DOHH2 (cell line): ENCODE results near the gene RBBP8.

Source experiments
- H3F3A ChIP-seq: fragments of 200-600 bp; sonication (generic), shearing (Covaris generic); 2 replicates; pipeline ENCODE4 v1.6.0; 2016; ENCODE audit warnings: antibody characterized with exemption, mild to moderate bottlenecking; ENCODE audit not compliant: control insufficient read depth, insufficient read depth
- H3K27ac ChIP-seq: fragments of 200-600 bp; sonication (generic); 2 replicates; pipeline ENCODE4 v1.5.1; 2014; ENCODE audit warnings: low read depth, mild to moderate bottlenecking, low read length, moderate library complexity
- H3K27me3 ChIP-seq: fragments of 200-600 bp; sonication (generic); 2 replicates; pipeline ENCODE4 v1.6.1; 2014; ENCODE audit warnings: mild to moderate bottlenecking, low read length, mixed read lengths; ENCODE audit not compliant: control insufficient read depth
- H3K36me3 ChIP-seq: fragments of 200-600 bp; sonication (generic); 2 replicates; pipeline ENCODE4 v1.6.1; 2014; ENCODE audit warnings: mild to moderate bottlenecking, low read length, moderate library complexity, mixed read lengths; ENCODE audit not compliant: control insufficient read depth
- H3K4me1 ChIP-seq: fragments of 200-600 bp; sonication (generic); 2 replicates; pipeline ENCODE4 v1.6.1; 2014; ENCODE audit warnings: mild to moderate bottlenecking, low read length, mixed read lengths; ENCODE audit not compliant: control insufficient read depth
- H3K4me2 ChIP-seq: fragments of 200-600 bp; sonication (generic); 2 replicates; pipeline ENCODE4 v1.6.0; 2014; ENCODE audit warnings: mild to moderate bottlenecking, low read length, moderate library complexity
- H3K4me3 ChIP-seq: fragments of 200-600 bp; sonication (generic); 2 replicates; pipeline ENCODE4 v1.5.1; 2014; ENCODE audit warnings: mild to moderate bottlenecking, low read length, mixed read lengths
- H3K79me2 ChIP-seq: fragments of 200-600 bp; sonication (generic); 2 replicates; pipeline ENCODE4 v1.6.1; 2014; ENCODE audit warnings: mild to moderate bottlenecking, low read length, mixed read lengths; ENCODE audit not compliant: control insufficient read depth
- H3K9me2 ChIP-seq: fragments of 200-600 bp; sonication (generic); replicated peaks from 2 replicates; pipeline ENCODE4 v1.6.1; 2014; ENCODE audit warnings: mild to moderate bottlenecking, low read length, mixed read lengths; ENCODE audit not compliant: control insufficient read depth
- H3K9me3 ChIP-seq: fragments of 200-600 bp; sonication (generic); 2 replicates; pipeline ENCODE4 v1.6.1; 2014; ENCODE audit warnings: antibody characterized with exemption, low read length, mixed read lengths; ENCODE audit not compliant: control insufficient read depth, insufficient read depth
- H4K20me1 ChIP-seq: fragments of 200-600 bp; sonication (generic); 2 replicates; pipeline ENCODE4 v1.6.0; 2014; ENCODE audit warnings: low read depth, mild to moderate bottlenecking, antibody characterized with exemption, low read length, moderate library complexity; ENCODE audit not compliant: control insufficient read depth, insufficient read depth
- CTCF ChIP-seq: fragments of 200-600 bp; sonication (generic); IDR thresholded peaks from one replicate; pipeline ENCODE4 v1.5.1; 2014; ENCODE audit warnings: antibody characterized with exemption, mild to moderate bottlenecking, low read depth, low read length; ENCODE audit not compliant: poor library complexity, severe bottlenecking
- EZH2phosphoT487 ChIP-seq: fragments of 200-600 bp; sonication (generic); IDR thresholded peaks from 2 replicates; pipeline ENCODE4 v1.6.1; 2017; ENCODE audit warnings: borderline replicate concordance, mild to moderate bottlenecking, antibody characterized with exemption, low read length, moderate library complexity, mixed read lengths

RBBP8 gene

DNA sequence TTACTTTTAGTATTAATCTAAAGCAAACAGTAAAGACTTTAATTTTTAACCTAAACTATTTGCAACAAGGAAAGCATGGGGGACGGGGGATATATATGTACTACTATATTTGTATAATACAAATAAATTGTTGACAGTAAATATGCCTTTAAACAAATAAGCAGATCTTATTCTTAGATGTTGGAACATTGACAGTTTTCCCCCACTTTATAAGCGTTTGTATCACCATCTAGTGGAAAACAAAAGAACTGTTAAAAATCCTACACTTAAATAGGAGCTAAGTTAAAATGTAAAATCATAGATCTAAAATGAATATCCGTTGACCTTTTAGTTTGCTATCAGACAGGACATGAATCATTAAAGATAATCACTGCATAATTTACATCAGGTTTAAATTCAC is 50.0 kb downstream of the RBBP8 start:
- Histone ChIP-seq H3K9me2 (no peaks in the 10 kb centered on the region), H3K4me2 (no peak overlapping the region), H3K4me3 (no peak overlapping the region), H3K36me3 (peaks cover 78% of the 10 kb centered on the region), H3K4me1 (peaks cover 14% of the 10 kb centered on the region), H4K20me1 (no peaks in the 10 kb centered on the region; the same call in 1 of the 2 replicates), H3F3A (0 out of 2 replicates have a peak, but pooled peaks cover 5% of the 10 kb centered on the region), H3K27me3 (no peaks in the 10 kb centered on the region), H3K79me2 (no peaks in the 10 kb centered on the region), H3K9me3 (no peaks in the 10 kb centered on the region), H3K27ac (no peak overlapping the region)
- TF ChIP-seq CTCF, result peak; percentile 51
- TF ChIP-seq EZH2phosphoT487, result no peak

- Histone ChIP-seq H4K20me1 (no peaks in the 10 kb centered on the region; the same call in 1 of the 2 replicates), H3F3A (0 out of 2 replicates have a peak, but pooled peaks cover 5% of the 10 kb centered on the region), H3K4me1 (peaks cover 12% of the 10 kb centered on the region), H3K4me2 (no peak overlapping the region), H3K4me3 (no peak overlapping the region), H3K79me2 (no peaks in the 10 kb centered on the region), H3K9me3 (no peaks in the 10 kb centered on the region), H3K36me3 (peaks cover 84% of the 10 kb centered on the region), H3K9me2 (no peaks in the 10 kb centered on the region), H3K27me3 (no peaks in the 10 kb centered on the region), H3K27ac (no peak overlapping the region)
- no peak for TF ChIP-seq CTCF
- no peak for TF ChIP-seq EZH2phosphoT487
These were observed 52.1 kb downstream of the RBBP8 start for GRCh38 chr18:22985250-22985649.

DNA sequence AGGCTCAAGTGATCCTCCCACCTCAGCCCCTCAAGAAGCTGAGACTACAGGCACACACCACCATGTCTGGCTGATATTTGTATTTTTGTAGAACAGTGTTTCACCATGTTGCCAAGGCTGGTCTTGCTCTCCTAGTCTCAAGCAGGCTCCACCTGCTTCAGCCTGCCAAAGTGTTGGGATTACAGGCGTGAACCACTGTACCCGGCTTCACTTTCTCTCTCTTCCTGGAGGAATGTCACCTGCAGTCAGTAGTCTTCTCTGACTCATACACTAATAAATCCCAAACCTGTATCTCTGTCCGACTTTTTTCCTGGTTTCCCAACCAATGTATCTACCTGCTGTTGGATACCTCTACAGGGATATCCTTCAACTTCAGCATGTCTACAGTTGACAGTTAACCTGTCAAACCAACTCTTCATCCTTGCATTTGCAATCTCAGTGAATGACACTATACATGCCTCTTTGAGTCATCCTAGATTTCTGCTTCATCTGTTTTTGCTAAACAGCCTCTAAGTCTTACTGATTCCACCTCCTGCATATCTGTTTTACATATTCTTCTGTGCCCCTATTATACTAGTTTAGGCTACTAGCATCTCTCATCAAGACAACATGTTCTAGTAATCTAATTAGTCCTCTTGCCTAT is 54.5 kb downstream of the RBBP8 start:
- H4K20me1 ChIP-seq, result no peaks in the 10 kb centered on the region; the same call in 1 of the 2 replicates
- H3K4me3 ChIP-seq, result no peak overlapping the region
- H3K79me2 ChIP-seq, result no peaks in the 10 kb centered on the region
- no peak overlapping the region for H3K27ac ChIP-seq
- no peaks in the 10 kb centered on the region for H3K9me3 ChIP-seq
- H3K27me3 ChIP-seq, result no peaks in the 10 kb centered on the region
- H3F3A ChIP-seq, result 0 out of 2 replicates have a peak, but pooled peaks cover 2% of the 10 kb centered on the region
- H3K4me2 ChIP-seq, result no peak overlapping the region
- H3K4me1 ChIP-seq, result no peaks in the 10 kb centered on the region
- H3K36me3 ChIP-seq, result peaks cover 90% of the 10 kb centered on the region
- H3K9me2 ChIP-seq, result no peaks in the 10 kb centered on the region
- TF ChIP-seq EZH2phosphoT487 (no peak), CTCF (no peak)
